Hepatic stellate cell (primary cell): ENCODE data around the gene TMEM244.
"Not testable (repeated sequence)": the region's sequence is repeated elsewhere in the genome, so short reads cannot be mapped to it uniquely, and the experiment has no call there.

Experiments
- DNase-seq: peaks from one replicate; pipeline ENCODE4 v3.0.0; 2011; ENCODE audit warnings: low spot score

The TMEM244 gene

GRCh38 chr6:129807141-129807540 is 54.0 kb downstream of the TMEM244 start:
- DNase-seq: not testable (repeated sequence)

DNA sequence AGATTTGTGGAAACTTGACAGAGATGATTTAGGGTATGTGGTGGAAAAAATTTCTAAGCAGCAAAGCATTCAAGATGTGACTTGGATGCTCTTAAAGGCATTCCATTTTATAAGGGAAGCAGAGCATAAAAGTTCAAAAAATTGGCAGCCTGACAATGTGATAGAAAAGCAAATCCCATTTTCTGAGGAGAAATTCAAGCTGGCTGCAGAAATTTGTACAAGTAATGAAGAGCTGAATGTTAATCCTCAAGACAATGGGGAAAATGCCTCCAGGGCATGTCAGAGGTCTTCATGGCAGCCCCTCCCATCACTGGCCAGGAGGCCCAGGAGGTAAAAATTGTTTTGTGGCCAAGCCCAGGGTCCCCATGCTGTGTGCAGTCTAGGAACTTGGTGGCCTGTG is 58.2 kb downstream of the TMEM244 start:
- not testable (repeated sequence) for DNase-seq

- DNase-seq: no peak
These were observed 59.2 kb downstream of the TMEM244 start for GRCh38 chr6:129801909-129802308.

- DNase-seq: no peak
These were observed 65.9 kb downstream of the TMEM244 start for GRCh38 chr6:129795261-129795660.

- no peak for DNase-seq
These were observed 67.7 kb downstream of the TMEM244 start for GRCh38 chr6:129793447-129793846.

DNA sequence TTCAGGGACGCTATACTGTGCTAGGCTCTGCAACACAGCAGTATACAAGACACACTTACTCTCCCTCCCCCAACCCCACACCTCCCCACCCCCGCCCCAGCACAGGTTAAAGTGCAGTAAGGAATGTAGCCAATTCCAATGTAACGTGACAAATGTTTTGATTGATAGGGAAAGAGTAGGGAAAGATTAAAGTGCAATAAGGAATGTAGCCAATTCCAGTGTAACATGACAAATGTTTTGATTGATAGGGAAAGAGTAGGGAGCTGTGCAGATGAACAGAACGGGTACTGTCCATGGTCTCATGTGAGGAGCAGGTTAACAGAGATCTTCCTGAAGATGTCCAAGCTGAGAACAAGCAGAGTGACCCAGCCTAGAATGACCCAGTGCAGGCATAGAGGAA is 69.1 kb downstream of the TMEM244 start:
- no peak for DNase-seq

DNA sequence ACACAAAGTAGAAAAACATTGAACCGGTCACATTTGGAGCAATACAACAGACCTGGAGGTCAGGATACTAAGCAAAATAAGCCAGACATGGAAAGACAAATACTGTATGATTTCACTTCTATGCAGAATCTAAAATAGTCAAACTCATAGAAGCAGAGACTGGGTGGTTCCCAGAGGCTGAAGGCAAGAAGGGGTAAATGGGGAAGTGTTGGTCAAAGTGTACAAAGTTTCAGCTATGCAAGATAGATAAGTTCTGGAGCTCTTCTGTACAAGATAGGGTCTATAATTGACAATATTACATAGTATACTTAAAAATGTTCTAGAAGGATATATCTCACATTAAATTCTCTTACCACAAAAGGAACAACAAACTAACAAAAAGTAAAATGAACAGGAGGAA is 70.3 kb downstream of the TMEM244 start:
- no peak for DNase-seq

- no peak for DNase-seq
These were observed 71.1 kb downstream of the TMEM244 start for GRCh38 chr6:129789974-129790373.

DNA sequence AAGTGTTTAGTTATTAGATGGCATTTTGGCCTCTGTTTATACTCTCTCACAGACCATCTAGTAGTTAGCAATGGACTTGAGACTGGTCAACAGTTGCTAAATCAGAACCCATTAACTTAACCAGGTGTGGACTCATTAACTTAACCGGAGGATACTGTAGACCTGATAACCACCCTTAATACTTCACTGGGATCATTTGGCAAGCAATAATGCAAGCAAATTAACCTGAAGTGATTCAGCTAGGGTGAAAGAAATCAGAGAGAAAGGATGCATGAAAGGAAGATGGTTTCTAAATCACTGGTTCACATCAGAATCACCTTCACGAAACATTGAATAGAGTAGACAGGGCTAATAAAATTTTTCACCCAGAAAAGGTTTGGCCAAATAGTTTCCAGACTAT is 73.3 kb downstream of the TMEM244 start:
- DNase-seq: no peak

DNA sequence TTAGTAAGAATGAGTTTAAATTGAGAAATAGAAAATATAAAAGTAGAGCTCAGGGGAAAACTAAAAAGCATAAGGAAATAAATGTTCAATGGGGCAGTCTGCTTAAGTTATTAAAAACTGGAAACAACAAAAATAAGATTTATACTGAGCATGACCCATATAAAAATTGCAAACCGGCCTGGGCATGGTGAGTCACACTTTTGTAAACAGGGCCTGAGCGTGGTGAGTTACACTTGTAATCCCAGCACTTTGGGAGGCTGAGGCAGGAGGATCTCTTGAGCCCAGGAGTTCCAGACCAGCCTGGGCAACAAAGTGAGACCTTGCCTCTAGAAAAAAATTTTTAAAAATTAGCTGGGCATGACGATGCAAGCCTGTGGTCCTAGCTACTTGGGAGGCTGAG is 74.6 kb downstream of the TMEM244 start:
- DNase-seq: no peak

- DNase-seq: no peak
These were observed 75.4 kb downstream of the TMEM244 start for GRCh38 chr6:129785756-129786135.

- DNase-seq: no peak
These were observed 75.9 kb downstream of the TMEM244 start for GRCh38 chr6:129785047-129785755.
